Ovary (tissue), 9 donors: Measurements from ENCODE around the gene PWWP2B. TPM values are rescaled to one million over a fixed set of nuclear protein-coding genes. Genes with fewer than 3 reads are reported as not detected.

Experiments used
- DNase-seq, 5 donors: peaks; one replicate each; pipeline ENCODE4 v3.0.0-alpha.2; 2019 to 2020
- H3K27ac ChIP-seq, 2 donors: fragments of 200-600 bp; one replicate each; pipeline versions ENCODE4 v1.5.1 to v1.8.0; 2019 to 2022
- H3K27me3 ChIP-seq: fragments of 200-600 bp; one replicate; pipeline ENCODE4 v1.8.0; 2022
- H3K36me3 ChIP-seq: fragments of 200-600 bp; sonication (generic); one replicate; pipeline ENCODE4 v1.5.1; 2019
- H3K4me1 ChIP-seq: one replicate; pipeline ENCODE4 v1.8.1; 2013; ENCODE audit warnings: mild to moderate bottlenecking, moderate library complexity; ENCODE audit not compliant: insufficient read depth
- H3K4me3 ChIP-seq: fragments of 200-600 bp; sonication (generic); one replicate; pipeline ENCODE4 v1.5.1; 2017
- H3K9me3 ChIP-seq, 2 donors: fragments of 200-600 bp in 1 of 2; sonication (generic) in 1 of 2; one replicate each; pipeline versions ENCODE4 v1.5.1 to v1.8.1; 2013 to 2019; ENCODE audit warnings: mild to moderate bottlenecking in 1 of 2, moderate library complexity in 1 of 2
- EP300 ChIP-seq: sonication (generic); formaldehyde crosslinking; IDR thresholded peaks from one replicate; pipeline ENCODE4 v1.6.1; 2017; ENCODE audit warnings: antibody characterized with exemption
- POLR2A ChIP-seq: fragments of 450-650 bp; IDR thresholded peaks from one replicate; pipeline ENCODE4 v1.6.1; 2017; ENCODE audit warnings: antibody characterized with exemption, mild to moderate bottlenecking, moderate library complexity
- WGBS, 3 donors: extraction: QIAGEN DNeasy Blood & Tissue Kit in 1 of 3; methylation state at CpG; one replicate each; pipeline versions ENCODE4 v1.1.5 to v1.1.7; 2013 to 2017; 5-methylcytosine and 5-hydroxymethylcytosine counted together
- intact Hi-C, 4 donors: fragments of 100-400 bp; cut with DNase I; formaldehyde crosslinking; loops; one replicate each; pipeline versions ENCODE4 v1.11.0 to v1.15.1; 2022 to 2023
- polyA plus RNA-seq, 2 donors: library from polyadenylated mRNA; stranded (reverse); fragments of 200-250 nt in 1 of 2; fragments of 350-450 nt in 1 of 2; fragmentation: Illumina TruSeq in 1 of 2; extraction: RNeasy Lipid Tissue Mini Kit (QIAGEN cat#74804) in 1 of 2; gene quantifications; one replicate each; pipeline ENCODE4 v1.2.3, GENCODE V29; 2013 to 2014
- total RNA-seq, 7 donors: library from RNA; depleted of rRNA in 2 of 7; stranded (reverse); fragments of >200 nt in 2 of 7; fragmentation: NEBNext Ultra II Directional in 3 of 7; extraction: Animal tissue kit (Norgen Biotek cat#: 25700) in 3 of 7; gene quantifications; one replicate each; pipeline versions ENCODE4 v1.1.0 to v1.2.4, GENCODE V29; 2016 to 2023
- TF ChIP-seq, protein P1 (sequence below), 3 donors: fragments of 450-650 bp in 2 of 3; fragments of 200-600 bp in 1 of 3; IDR thresholded peaks; one replicate each; pipeline versions ENCODE4 v1.5.1 to v1.8.0; 2016 to 2022; ENCODE audit warnings: antibody characterized with exemption in 3 of 3, mild to moderate bottlenecking in 1 of 3
- donor health status: DM: no; HTN: no; CAD: no; lungs with moderate emphysema.
- donor health status: DM: no; HTN: no; CAD: no.
- donor health status: Bipolar disorder and iron deficiency.
- donor health status: DM: yes; HTN: yes; CAD: no.
- donor health status: DM: no; HTN: no; CAD: no.
- donor health status: DM: yes; HTN: yes; CAD: no.

The PWWP2B gene
- total and polyA plus RNA-seq, 9 donors, result 1.1 to 26.0 (median 14.9) TPM

DNA sequence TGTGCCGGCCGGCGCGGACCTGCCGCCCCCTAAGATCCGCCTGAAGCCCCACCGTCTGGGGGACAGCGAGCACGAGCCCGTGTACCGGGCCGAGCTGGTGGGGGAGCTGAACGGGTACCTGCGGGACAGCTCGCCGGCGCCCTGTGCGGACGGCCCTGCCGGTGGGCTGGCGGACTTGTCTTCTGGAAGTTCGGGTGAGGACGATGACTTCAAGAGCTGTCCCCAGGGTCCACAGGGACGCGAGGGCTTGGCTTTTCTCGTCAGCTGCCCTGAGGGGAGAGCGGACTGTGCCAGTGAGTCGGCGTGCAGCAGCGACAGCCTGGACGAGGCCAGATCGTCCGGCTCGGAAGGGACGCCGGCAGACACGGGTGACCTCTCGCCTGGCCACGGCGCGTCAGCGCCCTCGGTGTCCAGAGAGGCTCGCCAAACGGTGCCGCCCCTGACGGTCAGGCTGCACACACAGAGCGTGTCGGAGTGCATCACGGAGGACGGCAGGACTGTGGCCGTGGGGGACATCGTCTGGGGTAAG, 8.5 kb downstream of the PWWP2B start:
- DNase-seq, result peak in 1 of 5 donors; percentile 31
- TF ChIP-seq, protein P1, sequence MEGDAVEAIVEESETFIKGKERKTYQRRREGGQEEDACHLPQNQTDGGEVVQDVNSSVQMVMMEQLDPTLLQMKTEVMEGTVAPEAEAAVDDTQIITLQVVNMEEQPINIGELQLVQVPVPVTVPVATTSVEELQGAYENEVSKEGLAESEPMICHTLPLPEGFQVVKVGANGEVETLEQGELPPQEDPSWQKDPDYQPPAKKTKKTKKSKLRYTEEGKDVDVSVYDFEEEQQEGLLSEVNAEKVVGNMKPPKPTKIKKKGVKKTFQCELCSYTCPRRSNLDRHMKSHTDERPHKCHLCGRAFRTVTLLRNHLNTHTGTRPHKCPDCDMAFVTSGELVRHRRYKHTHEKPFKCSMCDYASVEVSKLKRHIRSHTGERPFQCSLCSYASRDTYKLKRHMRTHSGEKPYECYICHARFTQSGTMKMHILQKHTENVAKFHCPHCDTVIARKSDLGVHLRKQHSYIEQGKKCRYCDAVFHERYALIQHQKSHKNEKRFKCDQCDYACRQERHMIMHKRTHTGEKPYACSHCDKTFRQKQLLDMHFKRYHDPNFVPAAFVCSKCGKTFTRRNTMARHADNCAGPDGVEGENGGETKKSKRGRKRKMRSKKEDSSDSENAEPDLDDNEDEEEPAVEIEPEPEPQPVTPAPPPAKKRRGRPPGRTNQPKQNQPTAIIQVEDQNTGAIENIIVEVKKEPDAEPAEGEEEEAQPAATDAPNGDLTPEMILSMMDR (IDR thresholded peaks at IDR 0.05), result no peak
- TF ChIP-seq POLR2A (no peak), EP300 (no peak)
- H3K4me1 ChIP-seq, result peaks cover 23% of the 10 kb centered on the region
- H3K9me3 ChIP-seq, result no peaks in the 10 kb centered on the region
- H3K27me3 ChIP-seq, result no peaks in the 10 kb centered on the region
- WGBS, 3 donors, result 93 to 96% (median 96%) methylated on average over 52 to 53 of the region's 53 CpGs
- intact Hi-C loops, result no loop called here
- no peak overlapping the region for H3K27ac ChIP-seq
- no peak overlapping the region for H3K4me3 ChIP-seq
- H3K36me3 ChIP-seq, result no peaks in the 10 kb centered on the region

DNA sequence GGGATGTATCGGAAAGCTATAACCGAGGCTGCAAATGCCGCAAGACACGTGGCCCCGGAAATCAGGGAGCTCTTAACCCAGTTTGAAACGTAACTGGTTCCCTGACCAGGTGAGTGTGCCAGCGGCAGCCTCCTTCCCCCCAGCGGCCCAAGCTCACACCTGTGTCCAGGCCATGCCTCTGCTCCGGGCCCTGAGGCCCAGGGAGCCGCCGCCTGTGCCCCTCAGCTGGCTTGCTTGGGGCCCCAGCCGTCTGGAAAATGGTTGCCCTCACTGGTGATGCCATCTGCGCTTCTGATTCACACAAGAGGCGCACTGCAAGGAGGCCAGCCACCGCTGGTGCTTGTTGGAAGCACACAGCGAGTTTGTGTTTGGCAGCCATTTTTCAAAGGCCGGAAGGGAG, 9.2 kb downstream of the PWWP2B start:
- Histone ChIP-seq H3K27me3 (no peaks in the 10 kb centered on the region), H3K9me3 (no peaks in the 10 kb centered on the region), H3K4me1 (peaks cover 25% of the 10 kb centered on the region), H3K4me3 (no peak overlapping the region), H3K27ac (no peak overlapping the region), H3K36me3 (no peaks in the 10 kb centered on the region)
- no peak for DNase-seq
- intact Hi-C loops, result no loop called here
- WGBS, 3 donors, result 94 to 96% (median 94%) methylated on average over 13 to 17 of the region's 17 CpGs
- TF ChIP-seq EP300 (no peak), POLR2A (no peak)

DNA sequence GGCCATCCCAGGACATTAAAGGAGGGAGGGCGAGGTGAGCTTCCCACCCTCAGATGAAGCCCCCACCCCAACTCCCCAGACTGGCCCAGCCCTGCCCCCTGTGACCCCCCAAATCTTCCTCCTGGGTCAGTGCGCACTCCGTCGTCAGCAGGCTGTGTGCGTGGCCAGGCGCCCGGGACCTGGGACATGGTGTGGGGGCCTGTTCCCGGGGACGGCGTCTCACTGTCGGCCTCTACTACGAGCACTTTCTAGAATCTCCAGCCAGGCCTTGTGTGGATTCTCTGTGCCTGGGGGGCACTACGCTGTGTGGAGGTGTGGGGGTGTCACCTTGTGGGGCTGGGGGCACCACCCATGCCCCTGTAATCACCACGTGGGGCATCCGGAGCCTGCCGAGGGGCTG, 9.8 kb downstream of the PWWP2B start:
- H3K9me3 ChIP-seq, result no peaks in the 10 kb centered on the region
- H3K4me1 ChIP-seq, result peaks cover 28% of the 10 kb centered on the region
- TF ChIP-seq EP300, result no peak
- TF ChIP-seq, protein P1 (IDR thresholded peaks at IDR 0.05), result no peak
- TF ChIP-seq POLR2A, result no peak
- intact Hi-C loops, result no loop called here
- no peak for DNase-seq
- 90 to 95% (median 93%) methylated on average over 16 of the region's 16 CpGs for WGBS, 3 donors
- H3K27ac ChIP-seq, result peak overlapping the region in 1 of 2 donors; percentile 65
- H3K4me3 ChIP-seq, result no peak overlapping the region
- H3K27me3 ChIP-seq, result no peaks in the 10 kb centered on the region
- no peaks in the 10 kb centered on the region for H3K36me3 ChIP-seq

DNA sequence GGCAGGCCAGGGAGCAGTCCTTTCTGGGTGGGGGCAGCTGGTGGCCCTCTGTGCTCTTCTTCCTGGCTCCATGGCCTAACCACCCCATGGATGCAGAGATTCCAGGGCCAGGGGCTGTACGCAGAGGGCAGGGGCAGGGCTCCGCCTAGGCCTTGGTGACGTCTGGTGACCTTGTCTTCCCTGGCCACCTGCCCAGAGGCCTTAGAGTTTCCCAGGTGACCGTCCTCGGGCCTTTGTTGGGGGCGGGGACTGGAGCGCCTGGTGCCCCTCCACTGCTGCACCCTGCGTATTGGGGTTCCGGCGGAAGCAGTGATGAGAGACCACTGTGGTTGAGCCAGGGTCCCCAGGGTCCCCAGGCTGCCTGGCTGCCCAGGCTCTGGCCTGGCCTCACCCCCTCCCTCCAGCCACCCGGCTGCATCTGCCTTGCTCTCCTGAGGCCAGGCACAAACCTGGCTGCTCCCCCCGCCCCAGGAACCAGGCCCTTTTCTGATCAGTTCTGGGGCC, 10.3 kb downstream of the PWWP2B start:
- Histone ChIP-seq H3K27ac (peak overlapping the region in 1 of 2 donors; percentile 65), H3K4me3 (no peak overlapping the region)
- WGBS, 3 donors, result 65 to 89% (median 78%) methylated on average over 10 to 12 of the region's 12 CpGs

DNA sequence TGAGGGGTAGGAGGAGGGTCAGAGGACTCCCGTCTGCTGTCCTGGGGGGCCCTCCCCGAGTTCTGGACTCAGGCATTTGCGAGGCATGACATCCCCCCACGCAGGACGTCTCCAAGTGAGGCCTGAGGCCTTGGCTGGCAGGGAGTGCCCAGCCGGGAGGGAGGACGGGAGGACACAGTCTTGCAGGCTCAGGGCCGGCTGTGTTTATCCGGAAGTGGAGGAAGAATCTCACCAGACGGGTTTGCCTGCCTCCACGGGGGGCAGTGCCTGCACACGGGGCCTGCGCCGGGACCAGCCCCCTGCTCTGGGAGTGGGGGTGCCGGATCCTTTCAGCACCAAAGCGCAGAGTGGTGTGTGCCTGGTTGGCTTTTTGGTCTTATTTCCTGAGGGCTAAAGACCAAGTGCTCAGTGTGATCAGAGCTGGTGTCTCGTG, 10.9 kb downstream of the PWWP2B start:
- H3K9me3 ChIP-seq, result no peaks in the 10 kb centered on the region
- peak; percentile 65 to 83 (median 71) for DNase-seq
- no peaks in the 10 kb centered on the region for H3K36me3 ChIP-seq
- 8 to 23% (median 10%) methylated on average over 17 of the region's 17 CpGs for WGBS, 3 donors
- peak overlapping the region in 1 of 2 donors; percentile 65 for H3K27ac ChIP-seq
- TF ChIP-seq, protein P1 (IDR thresholded peaks at IDR 0.05), result no peak
- TF ChIP-seq EP300, result no peak
- TF ChIP-seq POLR2A, result no peak
- no peaks in the 10 kb centered on the region for H3K27me3 ChIP-seq
- peak overlapping the region; percentile 9 for H3K4me3 ChIP-seq
- peaks cover 37% of the 10 kb centered on the region for H3K4me1 ChIP-seq
- intact Hi-C loops, result no loop called here

More for the DNA sequence above, 10.3 kb downstream of the PWWP2B start:
- intact Hi-C loops, result no loop called here
- DNase-seq, result peak in 3 of 5 donors; percentile 56 to 72 (median 65)
- Histone ChIP-seq H3K4me1 (peaks cover 33% of the 10 kb centered on the region), H3K36me3 (no peaks in the 10 kb centered on the region), H3K9me3 (no peaks in the 10 kb centered on the region), H3K27me3 (no peaks in the 10 kb centered on the region)
- TF ChIP-seq POLR2A, result no peak
